ENCODE results near the gene KRTAP10-12.

- TF ChIP-seq CTCF (IDR thresholded peaks at IDR 0.05), result no peak
- TF ChIP-seq EP300 (IDR thresholded peaks at IDR 0.05), result no peak
Observed at GRCh38 chr21:44710294-44710665, 13.3 kb downstream of the KRTAP10-12 start.

Measured in tibial nerve (tissue), 4 donors.